Pulmonary artery endothelial cell (primary cell): ENCODE data around the gene MT1G. TPM values are rescaled to one million over a fixed set of nuclear protein-coding genes. Genes with fewer than 3 reads are reported as not detected.
"Not testable (repeated sequence)": the region's sequence is repeated elsewhere in the genome, so short reads cannot be mapped to it uniquely, and the experiment has no call there.

ENCODE experiments used
- DNase-seq: peaks from one replicate; pipeline ENCODE4 v3.0.0-alpha.2; 2011; ENCODE audit warnings: low read depth, low spot score
- total RNA-seq: library from RNA; depleted of rRNA; stranded (reverse); fragments of >200 nt; gene quantifications from 2 replicates; pipeline ENCODE4 v1.2.3, GENCODE V29; 2014

Gene MT1G
- total RNA-seq, 1 donor from 2014 or later, result not detected

- DNase-seq, result not testable (repeated sequence)
These were observed 2.3 kb downstream of the MT1G start for GRCh38 chr16:56665286-56666261.

- DNase-seq, result no peak
These were observed 3.4 kb downstream of the MT1G start for GRCh38 chr16:56664506-56664905.

GRCh38 chr16:56662357-56663354 lies 5.2 kb downstream of the MT1G start:
- no peak for DNase-seq

GRCh38 chr16:56658327-56658875 lies 9.5 kb downstream of the MT1G start:
- DNase-seq, result no peak

GRCh38 chr16:56657555-56658326 lies 10.1 kb downstream of the MT1G start, which contains the start of gene MT1F:
TSS of gene MT1F (plus strand) at chr16:56657959. CDS start at chr16:56658059, 100 bp downstream.
- no peak for DNase-seq

GRCh38 chr16:56653218-56653617 lies 14.6 kb downstream of the MT1G start:
- no peak for DNase-seq

GRCh38 chr16:56652600-56652999 lies 15.3 kb downstream of the MT1G start:
- DNase-seq, result no peak

GRCh38 chr16:56651586-56651985 lies 16.3 kb downstream of the MT1G start, which contains the start of gene MT1B:
TSS of gene MT1B (plus strand) at chr16:56651886. CDS start at chr16:56651954, 68 bp downstream.
- DNase-seq, result no peak

GRCh38 chr16:56649820-56650219 lies 18.0 kb downstream of the MT1G start:
- DNase-seq, result no peak

- no peak for DNase-seq
These were observed 18.6 kb downstream of the MT1G start for GRCh38 chr16:56649271-56649670.

- DNase-seq, result no peak
These were observed 20.0 kb downstream of the MT1G start for GRCh38 chr16:56647641-56648431.

GRCh38 chr16:56645838-56646237 lies 22.0 kb downstream of the MT1G start:
- no peak for DNase-seq

GRCh38 chr16:56645311-56645710 lies 22.6 kb downstream of the MT1G start:
- DNase-seq, result no peak

GRCh38 chr16:56643833-56644232 lies 24.0 kb downstream of the MT1G start:
- DNase-seq, result no peak

- DNase-seq, result no peak
These were observed 24.6 kb downstream of the MT1G start for GRCh38 chr16:56643080-56643778.

- DNase-seq, result no peak
These were observed 26.7 kb downstream of the MT1G start for GRCh38 chr16:56641166-56641565.

- DNase-seq, result no peak
These were observed 27.8 kb downstream of the MT1G start for GRCh38 chr16:56640076-56640475.

- no peak for DNase-seq
These were observed 28.8 kb downstream of the MT1G start for GRCh38 chr16:56639045-56639444.
